ENCODE data around the gene ALG8. TPM values are rescaled to one million over a fixed set of nuclear protein-coding genes. Genes with fewer than 3 reads are reported as not detected.
A peak's percentile ranks its signal among the peaks of the same experiment; 100 is the strongest.

ALG8 gene
- total RNA-seq, 4 donors from 2014 or later: 12.7 to 83.3 (median 21.4) TPM

- Histone ChIP-seq H3K4me3 (no peak overlapping the region), H3K27me3 (no peaks in the 10 kb centered on the region), H3K4me1 (peaks cover 0 to 10% (median 3%) of the 10 kb centered on the region in 4 donors), H3K9me3 (no peaks in the 10 kb centered on the region), H3K27ac (no peak overlapping the region), H3K36me3 (no peaks in the 10 kb centered on the region)
- DNase-seq: no peak
- no peak for TF ChIP-seq POLR2A (IDR thresholded peaks at IDR 0.05)
- TF ChIP-seq, protein P1, sequence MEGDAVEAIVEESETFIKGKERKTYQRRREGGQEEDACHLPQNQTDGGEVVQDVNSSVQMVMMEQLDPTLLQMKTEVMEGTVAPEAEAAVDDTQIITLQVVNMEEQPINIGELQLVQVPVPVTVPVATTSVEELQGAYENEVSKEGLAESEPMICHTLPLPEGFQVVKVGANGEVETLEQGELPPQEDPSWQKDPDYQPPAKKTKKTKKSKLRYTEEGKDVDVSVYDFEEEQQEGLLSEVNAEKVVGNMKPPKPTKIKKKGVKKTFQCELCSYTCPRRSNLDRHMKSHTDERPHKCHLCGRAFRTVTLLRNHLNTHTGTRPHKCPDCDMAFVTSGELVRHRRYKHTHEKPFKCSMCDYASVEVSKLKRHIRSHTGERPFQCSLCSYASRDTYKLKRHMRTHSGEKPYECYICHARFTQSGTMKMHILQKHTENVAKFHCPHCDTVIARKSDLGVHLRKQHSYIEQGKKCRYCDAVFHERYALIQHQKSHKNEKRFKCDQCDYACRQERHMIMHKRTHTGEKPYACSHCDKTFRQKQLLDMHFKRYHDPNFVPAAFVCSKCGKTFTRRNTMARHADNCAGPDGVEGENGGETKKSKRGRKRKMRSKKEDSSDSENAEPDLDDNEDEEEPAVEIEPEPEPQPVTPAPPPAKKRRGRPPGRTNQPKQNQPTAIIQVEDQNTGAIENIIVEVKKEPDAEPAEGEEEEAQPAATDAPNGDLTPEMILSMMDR (IDR thresholded peaks at IDR 0.05): no peak
Measured at GRCh38 chr11:78083021-78083420, 56.4 kb downstream of the ALG8 start.

GRCh38 chr11:78082146-78082545 lies 57.3 kb downstream of the ALG8 start:
- Histone ChIP-seq H3K4me3 (no peak overlapping the region), H3K27me3 (no peaks in the 10 kb centered on the region), H3K36me3 (no peaks in the 10 kb centered on the region), H3K4me1 (peaks cover 2 to 18% (median 3%) of the 10 kb centered on the region in 4 donors), H3K27ac (no peak overlapping the region), H3K9me3 (no peaks in the 10 kb centered on the region)
- no peak for DNase-seq
- TF ChIP-seq POLR2A (IDR thresholded peaks at IDR 0.05): no peak
- TF ChIP-seq, protein P1 (IDR thresholded peaks at IDR 0.05): no peak

- TF ChIP-seq, protein P1 (IDR thresholded peaks at IDR 0.05): no peak
- no peak for TF ChIP-seq POLR2A (IDR thresholded peaks at IDR 0.05)
- no peaks in the 10 kb centered on the region for H3K27me3 ChIP-seq
- H3K9me3 ChIP-seq: no peaks in the 10 kb centered on the region
- no peak for DNase-seq
- H3K27ac ChIP-seq: no peak overlapping the region
- H3K4me3 ChIP-seq: no peak overlapping the region
- H3K4me1 ChIP-seq: peaks cover 2 to 24% (median 3%) of the 10 kb centered on the region in 4 donors
- H3K36me3 ChIP-seq: no peaks in the 10 kb centered on the region
Measured at GRCh38 chr11:78081583-78081982, 57.8 kb downstream of the ALG8 start.

GRCh38 chr11:78080818-78081495 lies 58.5 kb downstream of the ALG8 start:
- peaks cover 2 to 27% (median 3%) of the 10 kb centered on the region in 4 donors for H3K4me1 ChIP-seq
- no peak overlapping the region for H3K27ac ChIP-seq
- H3K9me3 ChIP-seq: no peaks in the 10 kb centered on the region
- no peaks in the 10 kb centered on the region for H3K36me3 ChIP-seq
- no peak overlapping the region for H3K4me3 ChIP-seq
- H3K27me3 ChIP-seq: no peaks in the 10 kb centered on the region
- no peak for DNase-seq
- TF ChIP-seq POLR2A (IDR thresholded peaks at IDR 0.05): no peak
- TF ChIP-seq, protein P1 (IDR thresholded peaks at IDR 0.05): no peak

GRCh38 chr11:78080084-78080817 lies 59.2 kb downstream of the ALG8 start:
- Histone ChIP-seq H3K27me3 (no peaks in the 10 kb centered on the region), H3K4me3 (peak overlapping the region; percentile 71 to 78 (median 76)), H3K36me3 (no peaks in the 10 kb centered on the region), H3K27ac (peak overlapping the region; percentile 54 to 82 (median 78)), H3K9me3 (no peaks in the 10 kb centered on the region), H3K4me1 (peaks cover 2 to 31% (median 3%) of the 10 kb centered on the region in 4 donors)
- no peak for DNase-seq
- TF ChIP-seq POLR2A (IDR thresholded peaks at IDR 0.05): no peak
- TF ChIP-seq, protein P1 (IDR thresholded peaks at IDR 0.05): peak in 1 of 6 experiments; percentile 18
